Metanephros (tissue), 1 donor: ENCODE data around the gene SLC9A2. TPM values are rescaled to one million over a fixed set of nuclear protein-coding genes. Genes with fewer than 3 reads are reported as not detected.

Experiments used
- total RNA-seq: library from RNA; depleted of rRNA; stranded (reverse); fragments of >200 nt; gene quantifications from one replicate; pipeline ENCODE4 v1.2.3, GENCODE V29; 2014

The SLC9A2 gene
- total RNA-seq, result 5.7 TPM

GRCh38 chr2:102619414-102620319 lies at the start of gene SLC9A2:
Gene SLC9A2, plus strand, starts transcription at chr2:102619553. Its CDS starts 296 bp downstream, at chr2:102619849.

Other genes with a start within 250 kb of the SLC9A2 start
- gene IL18RAP, start 196.4 kb upstream of the SLC9A2 start, total RNA-seq, result 0.35 TPM
- 12.9 TPM for gene SLC9A4, start 146.3 kb upstream of the SLC9A2 start, total RNA-seq
- gene TMEM182, start 142.5 kb downstream of the SLC9A2 start, total RNA-seq, result 44.4 TPM